ENCODE results near the gene EBF3.

EBF3 gene

DNA sequence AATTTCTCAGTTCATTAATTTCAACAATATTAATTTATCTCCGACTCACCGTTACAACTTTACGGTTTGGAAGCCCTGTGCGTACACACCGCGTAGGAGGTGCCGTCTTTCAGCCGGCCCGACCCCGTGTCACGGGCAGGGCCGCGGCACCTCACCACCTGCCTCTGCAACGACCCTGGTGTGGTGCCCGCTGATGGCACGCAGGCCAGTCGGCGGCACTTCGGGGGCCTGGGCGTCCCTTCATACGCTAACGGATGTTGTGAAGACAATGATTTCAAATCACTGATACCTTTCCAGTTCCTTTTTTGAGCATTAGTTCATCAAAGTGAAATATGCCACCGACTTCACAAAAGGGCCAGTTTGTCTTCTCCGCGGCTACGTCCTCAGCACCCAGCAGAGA, 125.3 kb downstream of the EBF3 start:
- Histone ChIP-seq H3K4me3 (no peak overlapping the region), H3K4me1 (no peaks in the 10 kb centered on the region), H3K9me3 (no peaks in the 10 kb centered on the region), H3K27me3 (no peaks in the 10 kb centered on the region), H3K36me3 (peaks cover 5 to 42% (median 30%) of the 10 kb centered on the region in 3 donors), H3K27ac (no peak overlapping the region)
- DNase-seq: no peak
- intact Hi-C loops (cut with DNase I; ENCODE audit: low total_unique reads): no loop called here
- TF ChIP-seq, protein P1, sequence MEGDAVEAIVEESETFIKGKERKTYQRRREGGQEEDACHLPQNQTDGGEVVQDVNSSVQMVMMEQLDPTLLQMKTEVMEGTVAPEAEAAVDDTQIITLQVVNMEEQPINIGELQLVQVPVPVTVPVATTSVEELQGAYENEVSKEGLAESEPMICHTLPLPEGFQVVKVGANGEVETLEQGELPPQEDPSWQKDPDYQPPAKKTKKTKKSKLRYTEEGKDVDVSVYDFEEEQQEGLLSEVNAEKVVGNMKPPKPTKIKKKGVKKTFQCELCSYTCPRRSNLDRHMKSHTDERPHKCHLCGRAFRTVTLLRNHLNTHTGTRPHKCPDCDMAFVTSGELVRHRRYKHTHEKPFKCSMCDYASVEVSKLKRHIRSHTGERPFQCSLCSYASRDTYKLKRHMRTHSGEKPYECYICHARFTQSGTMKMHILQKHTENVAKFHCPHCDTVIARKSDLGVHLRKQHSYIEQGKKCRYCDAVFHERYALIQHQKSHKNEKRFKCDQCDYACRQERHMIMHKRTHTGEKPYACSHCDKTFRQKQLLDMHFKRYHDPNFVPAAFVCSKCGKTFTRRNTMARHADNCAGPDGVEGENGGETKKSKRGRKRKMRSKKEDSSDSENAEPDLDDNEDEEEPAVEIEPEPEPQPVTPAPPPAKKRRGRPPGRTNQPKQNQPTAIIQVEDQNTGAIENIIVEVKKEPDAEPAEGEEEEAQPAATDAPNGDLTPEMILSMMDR (IDR thresholded peaks at IDR 0.05): no peak

DNA sequence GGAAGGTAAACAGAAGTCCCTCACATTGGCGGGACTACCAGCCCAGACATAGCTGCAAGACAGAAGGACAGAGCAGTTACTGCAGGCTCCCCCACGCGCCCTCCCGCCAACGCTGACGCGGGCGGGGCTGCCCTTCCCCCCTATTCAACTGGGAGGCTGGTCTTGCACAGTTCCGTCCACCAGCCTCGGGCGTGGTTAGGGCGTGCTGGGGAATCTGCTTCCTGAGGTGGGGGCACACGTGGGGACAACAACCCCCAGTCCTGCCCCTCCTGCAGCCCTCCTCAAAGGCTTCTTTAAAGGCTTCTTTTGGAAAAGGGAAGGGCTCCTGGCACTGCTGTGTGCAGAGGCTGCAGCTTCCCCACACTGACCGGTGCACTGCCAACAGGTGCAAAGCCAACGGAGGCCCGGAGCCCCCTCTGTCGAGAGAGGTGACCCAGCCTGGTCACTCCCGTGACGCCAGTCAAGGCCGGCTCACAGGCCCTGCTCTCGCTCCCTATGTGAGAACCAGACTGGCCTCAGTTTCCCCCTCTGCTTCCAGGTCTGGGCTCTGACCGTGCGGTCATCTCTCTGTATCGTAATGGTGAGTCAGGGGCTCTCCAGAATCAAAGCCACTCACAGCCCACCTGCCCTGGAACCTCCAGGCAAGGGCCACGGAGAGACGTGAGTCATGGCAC, 126.0 kb downstream of the EBF3 start:
- no peaks in the 10 kb centered on the region for H3K9me3 ChIP-seq
- DNase-seq: no peak
- TF ChIP-seq, protein P1 (IDR thresholded peaks at IDR 0.05): no peak
- no peak overlapping the region for H3K27ac ChIP-seq
- no peaks in the 10 kb centered on the region for H3K4me1 ChIP-seq
- H3K27me3 ChIP-seq: no peaks in the 10 kb centered on the region
- no peak overlapping the region for H3K4me3 ChIP-seq
- intact Hi-C loops (cut with DNase I; ENCODE audit: low total_unique reads): no loop called here
- peaks cover 5 to 42% (median 30%) of the 10 kb centered on the region in 3 donors for H3K36me3 ChIP-seq

DNA sequence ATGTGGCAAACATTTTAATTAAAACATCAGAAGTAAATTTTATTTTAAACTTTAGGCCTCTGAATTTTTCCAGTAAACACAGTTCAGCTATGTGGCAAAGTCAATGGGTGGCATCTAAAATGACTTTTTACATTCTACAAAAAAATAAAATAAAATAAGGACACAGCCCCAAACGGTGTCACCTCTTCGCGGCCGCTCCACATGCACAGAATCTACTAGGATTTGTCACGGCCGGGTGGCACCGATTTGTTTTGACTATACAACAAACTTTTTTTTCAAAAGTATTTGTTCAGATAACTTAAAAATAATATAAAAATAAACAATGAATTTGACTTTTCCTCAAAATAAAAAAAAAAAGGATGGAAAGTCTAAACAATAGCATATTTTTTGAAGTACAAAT, 127.8 kb downstream of the EBF3 start:
- peaks cover 5 to 30% (median 23%) of the 10 kb centered on the region in 3 donors for H3K36me3 ChIP-seq
- intact Hi-C loops (cut with DNase I; ENCODE audit: low total_unique reads): no loop called here
- TF ChIP-seq, protein P1 (IDR thresholded peaks at IDR 0.05): no peak
- H3K27me3 ChIP-seq: no peaks in the 10 kb centered on the region
- H3K27ac ChIP-seq: no peak overlapping the region
- DNase-seq: no peak
- no peaks in the 10 kb centered on the region for H3K4me1 ChIP-seq
- no peaks in the 10 kb centered on the region for H3K9me3 ChIP-seq
- no peak overlapping the region for H3K4me3 ChIP-seq

DNA sequence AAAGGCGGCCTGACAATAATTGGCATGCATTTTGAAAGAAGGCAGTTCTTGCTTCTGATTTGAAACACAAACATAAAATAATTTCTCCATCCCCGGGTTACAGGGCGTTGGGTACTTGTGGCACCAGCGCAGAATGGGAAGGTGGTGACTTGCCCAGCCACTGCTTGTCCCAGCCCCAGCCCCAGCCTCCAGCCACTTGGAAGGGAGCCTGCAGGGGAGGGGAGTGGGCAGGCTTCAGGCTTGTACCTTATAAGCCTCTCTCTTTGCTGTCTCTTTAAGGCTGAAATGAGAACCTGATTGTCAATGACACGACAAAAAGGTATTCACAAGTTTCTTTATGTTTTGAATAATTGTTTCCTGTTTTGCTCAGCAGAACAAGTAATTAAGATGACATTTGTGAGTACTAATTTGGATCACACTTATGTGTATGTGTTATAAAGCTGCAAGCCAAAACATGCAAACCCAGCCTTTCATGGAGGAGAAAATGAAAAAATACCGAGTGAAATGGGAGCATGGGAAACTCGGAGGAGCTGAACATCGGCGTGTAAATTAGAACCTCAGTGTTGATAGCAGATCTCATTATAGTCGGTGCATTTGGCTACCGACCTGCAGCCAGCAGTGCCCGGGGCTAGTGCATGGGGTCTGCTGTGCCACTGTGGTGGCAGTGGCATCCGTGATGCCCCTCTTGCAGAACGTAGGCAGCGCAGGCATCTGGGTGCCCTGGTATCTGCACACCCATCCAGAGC, 129.9 kb downstream of the EBF3 start:
- no peaks in the 10 kb centered on the region for H3K27me3 ChIP-seq
- TF ChIP-seq, protein P1 (IDR thresholded peaks at IDR 0.05): no peak
- no peak overlapping the region for H3K27ac ChIP-seq
- H3K4me3 ChIP-seq: no peak overlapping the region
- intact Hi-C loops (cut with DNase I; ENCODE audit: low total_unique reads): no loop called here
- no peaks in the 10 kb centered on the region for H3K4me1 ChIP-seq
- H3K9me3 ChIP-seq: no peaks in the 10 kb centered on the region
- peaks cover 5 to 11% (median 11%) of the 10 kb centered on the region in 3 donors for H3K36me3 ChIP-seq
- no peak for DNase-seq

DNA sequence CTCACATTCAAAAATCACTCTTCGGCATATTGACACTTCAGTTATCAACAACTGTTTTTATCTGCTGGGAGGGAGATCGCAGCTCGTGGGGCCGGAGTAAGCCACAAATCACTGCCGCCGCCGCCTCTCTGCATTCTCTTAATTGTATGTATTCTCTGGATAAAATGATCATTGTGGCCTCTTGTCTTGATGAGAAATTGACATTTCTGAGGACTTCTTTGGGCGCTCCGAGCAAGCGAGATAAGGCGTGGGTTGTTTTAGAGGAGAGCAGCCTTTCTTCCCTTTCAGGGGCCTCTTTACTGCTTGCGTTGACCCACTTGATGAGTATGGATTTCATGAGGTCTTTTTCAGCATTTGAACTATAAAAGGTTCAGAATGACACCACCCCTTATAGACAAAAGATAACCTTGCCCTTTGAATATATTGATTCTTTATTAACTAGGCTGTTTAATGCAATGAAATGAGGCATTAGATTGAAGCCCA, 130.6 kb downstream of the EBF3 start:
- Histone ChIP-seq H3K4me1 (no peaks in the 10 kb centered on the region), H3K27me3 (no peaks in the 10 kb centered on the region), H3K9me3 (no peaks in the 10 kb centered on the region), H3K27ac (no peak overlapping the region), H3K36me3 (peaks cover 5% of the 10 kb centered on the region in 3 donors), H3K4me3 (no peak overlapping the region)
- no peak for DNase-seq
- intact Hi-C loops (cut with DNase I; ENCODE audit: low total_unique reads): no loop called here
- TF ChIP-seq, protein P1 (IDR thresholded peaks at IDR 0.05): no peak

Data from tibial artery (tissue), 4 donors.